PC-9 (cell line): ENCODE measurements around the gene DDI2. TPM values are rescaled to one million over a fixed set of nuclear protein-coding genes. Genes with fewer than 3 reads are reported as not detected.

Experiments
- BruUV-seq: library from RNA; stranded (reverse); fragments of 400-500 nt; replicated peaks from 2 replicates; lab custom pipeline; 2021; lab: Mats Ljungman, UMichigan
- CTCF ChIA-PET: fragments of 300-600 bp; sonication (Branson Sonifier 250); formaldehyde crosslinking; loops from one replicate; lab custom pipeline; 2022; ENCODE audit warnings: antibody characterized with exemption; lab: Charles Lee
- POLR2A ChIA-PET: fragments of 300-600 bp; sonication (Branson Sonifier 250); formaldehyde crosslinking; loops from one replicate; lab custom pipeline; 2022; ENCODE audit warnings: antibody characterized with exemption; ENCODE audit not compliant: unreplicated experiment; lab: Charles Lee
- DNase-seq, 2 experiments: peaks; one replicate each; pipeline versions ENCODE4 v3.0.0 to v3.0.0-alpha.2; 2015 to 2022; ENCODE audit warnings: mixed read lengths in 1 of 2
- H2AFZ ChIP-seq: fragments of 200-600 bp; sonication (generic); 2 replicates; pipeline ENCODE4 v1.8.1; 2017; ENCODE audit warnings: antibody characterized with exemption
- H3F3A ChIP-seq: fragments of 200-600 bp; sonication (generic); 2 replicates; pipeline ENCODE4 v1.8.1; 2017; ENCODE audit warnings: antibody characterized with exemption, mild to moderate bottlenecking, low read depth; ENCODE audit not compliant: insufficient read depth
- H3K27ac ChIP-seq: fragments of 200-600 bp; sonication (generic); 2 replicates; pipeline ENCODE4 v1.6.1; 2016; ENCODE audit warnings: mixed run types
- H3K27me3 ChIP-seq: fragments of 200-600 bp; sonication (generic); 2 replicates; pipeline ENCODE4 v1.6.1; 2016; ENCODE audit warnings: low read depth, mixed run types; ENCODE audit not compliant: insufficient read depth
- H3K36me3 ChIP-seq: fragments of 200-600 bp; sonication (generic); 2 replicates; pipeline ENCODE4 v1.6.1; 2016; ENCODE audit warnings: low read depth, mixed run types
- H3K4me1 ChIP-seq: fragments of 200-600 bp; sonication (generic); replicated peaks from 2 replicates; pipeline ENCODE4 v1.6.1; 2016; ENCODE audit warnings: mixed run types; ENCODE audit not compliant: insufficient read depth
- H3K4me2 ChIP-seq: fragments of 200-600 bp; sonication (generic); 2 replicates; pipeline ENCODE4 v1.6.1; 2017; ENCODE audit warnings: mixed run types
- H3K4me3 ChIP-seq: fragments of 200-600 bp; sonication (generic); 2 replicates; pipeline ENCODE4 v1.6.1; 2016; ENCODE audit warnings: mixed run types
- H3K79me2 ChIP-seq: fragments of 200-600 bp; sonication (generic); 2 replicates; pipeline ENCODE4 v1.6.1; 2017; ENCODE audit warnings: low read depth, mixed run types
- H3K9me2 ChIP-seq: fragments of 200-600 bp; sonication (generic); 2 replicates; pipeline ENCODE4 v1.8.1; 2017; ENCODE audit warnings: mild to moderate bottlenecking; ENCODE audit not compliant: insufficient read depth
- H3K9me3 ChIP-seq: fragments of 200-600 bp; sonication (generic); 2 replicates; pipeline ENCODE4 v1.8.1; 2016; ENCODE audit warnings: low read depth; ENCODE audit not compliant: insufficient read depth
- H4K20me1 ChIP-seq: fragments of 200-600 bp; sonication (generic); 2 replicates; pipeline ENCODE4 v1.8.1; 2017; ENCODE audit not compliant: insufficient read depth
- CTCF ChIP-seq: fragments of 200-600 bp; sonication (generic); conservative IDR thresholded peaks from 2 replicates; pipeline ENCODE4 v1.6.1; 2017; ENCODE audit warnings: mixed run types, antibody characterized with exemption, mild to moderate bottlenecking, moderate library complexity
- EZH2 ChIP-seq: fragments of 200-600 bp; sonication (generic); IDR thresholded peaks from 2 replicates; pipeline ENCODE4 v1.8.0; 2017; ENCODE audit warnings: antibody characterized with exemption, low read depth
- intact Hi-C: fragments of 100-400 bp; cut with micrococcal nuclease; formaldehyde crosslinking; loops from one replicate; pipeline ENCODE4 v1.10.0; 2022; ENCODE audit not compliant: unreplicated experiment
- total RNA-seq: library from RNA; stranded (reverse); gene quantifications from 2 replicates; pipeline ENCODE4 v1.2.3, GENCODE V29; 2021

DDI2 gene
- total RNA-seq, 1 experiment from 2014 or later: 38.0 TPM

GRCh38 chr1:15717418-15718125 lies 100.3 kb downstream of the DDI2 start:
- Histone ChIP-seq H3K79me2 (no peaks in the 10 kb centered on the region), H3K27me3 (no peaks in the 10 kb centered on the region)

GRCh38 chr1:15718199-15718601 lies 100.9 kb downstream of the DDI2 start:
- H3K4me1 ChIP-seq: no peaks in the 10 kb centered on the region
- POLR2A ChIA-PET: interaction anchor here (0.8 kb wide), 1 partner anchor 38 kb away, joined by 6 read pairs; no protein-coding TSS in a partner anchor
- no peaks in the 10 kb centered on the region for H3K9me2 ChIP-seq
- H3K79me2 ChIP-seq: no peaks in the 10 kb centered on the region
- H2AFZ ChIP-seq: no peak overlapping the region
- no peaks in the 10 kb centered on the region for H3K36me3 ChIP-seq
- no peak overlapping the region for H3K27ac ChIP-seq
- no peaks in the 10 kb centered on the region for H3F3A ChIP-seq
- no peaks in the 10 kb centered on the region for H4K20me1 ChIP-seq
- H3K9me3 ChIP-seq: no peaks in the 10 kb centered on the region
- no peak overlapping the region for H3K4me2 ChIP-seq
- TF ChIP-seq EZH2 (no peak), CTCF (no peak)
- no peaks in the 10 kb centered on the region for H3K27me3 ChIP-seq
- H3K4me3 ChIP-seq: no peak overlapping the region
- CTCF ChIA-PET: interaction anchor here (0.7 kb wide), 1 partner anchor 242 kb away, joined by 3 read pairs; no protein-coding TSS in a partner anchor
- BruUV-seq: no TSS peak
- no peak for DNase-seq
- intact Hi-C loops: no loop called here

More at GRCh38 chr1:15717418-15718125, 100.3 kb downstream of the DDI2 start:
- TF ChIP-seq EZH2 (no peak), CTCF (no peak)
- no TSS peak for BruUV-seq
- Histone ChIP-seq H4K20me1 (no peaks in the 10 kb centered on the region), H3F3A (no peaks in the 10 kb centered on the region), H3K4me1 (no peaks in the 10 kb centered on the region), H3K4me2 (no peak overlapping the region), H2AFZ (no peak overlapping the region), H3K9me3 (no peaks in the 10 kb centered on the region), H3K36me3 (no peaks in the 10 kb centered on the region), H3K9me2 (no peaks in the 10 kb centered on the region), H3K4me3 (no peak overlapping the region), H3K27ac (no peak overlapping the region)
- POLR2A ChIA-PET: interaction anchor here (0.8 kb wide), 1 partner anchor 38 kb away, joined by 6 read pairs; no protein-coding TSS in a partner anchor
- DNase-seq: no peak
- CTCF ChIA-PET: no interaction called here
- intact Hi-C loops: no loop called here

Other genes starting within 250 kb of the DDI2 start
- gene EFHD2, start 207.6 kb upstream of the DDI2 start, total RNA-seq: 129 and 160 TPM in 2 replicates
- not detected in 2 replicates for gene CTRC, start 179.0 kb upstream of the DDI2 start, total RNA-seq
- not detected in 2 replicates for gene CELA2A, start 160.7 kb upstream of the DDI2 start, total RNA-seq
- not detected in 2 replicates for gene CELA2B, start 141.4 kb upstream of the DDI2 start, total RNA-seq
- 12.4 and 16.6 TPM in 2 replicates for gene CASP9, start 93.2 kb upstream of the DDI2 start, total RNA-seq
- 12.0 and 18.8 TPM in 2 replicates for gene DNAJC16, start 90.6 kb upstream of the DDI2 start, total RNA-seq
- gene AGMAT, start 32.4 kb upstream of the DDI2 start, total RNA-seq: 2.7 and 2.9 TPM in 2 replicates
- 45.9 and 51.8 TPM in 2 replicates for gene PLEKHM2, start 66.9 kb downstream of the DDI2 start, total RNA-seq
- gene SLC25A34, start 118.8 kb downstream of the DDI2 start, total RNA-seq: 1.4 and 1.7 TPM in 2 replicates
- gene TMEM82, start 125.0 kb downstream of the DDI2 start, total RNA-seq: not detected in 2 replicates
- 57.2 and 114 TPM in 2 replicates for gene FBLIM1, start 141.3 kb downstream of the DDI2 start, total RNA-seq
- 4.9 and 5.1 TPM in 2 replicates for gene UQCRHL, start 190.2 kb downstream of the DDI2 start, total RNA-seq
- 44.9 and 46.8 TPM in 2 replicates for gene SPEN, start 230.2 kb downstream of the DDI2 start, total RNA-seq